Neural cell (in vitro differentiated cells): ENCODE measurements around the gene SP9.
A peak's percentile ranks its signal among the peaks of the same experiment; 100 is the strongest.

Source experiments
- POLR2AphosphoS5 ChIP-seq: IDR thresholded peaks from 2 replicates; pipeline ENCODE4 v1.6.1; 2012
- TF ChIP-seq, protein P1 (sequence below): fragments of 450-650 bp; IDR thresholded peaks from 2 replicates; pipeline ENCODE4 v1.5.1; 2014; ENCODE audit warnings: antibody characterized with exemption, mild to moderate bottlenecking, moderate library complexity; ENCODE audit not compliant: poor library complexity, severe bottlenecking

DNA sequence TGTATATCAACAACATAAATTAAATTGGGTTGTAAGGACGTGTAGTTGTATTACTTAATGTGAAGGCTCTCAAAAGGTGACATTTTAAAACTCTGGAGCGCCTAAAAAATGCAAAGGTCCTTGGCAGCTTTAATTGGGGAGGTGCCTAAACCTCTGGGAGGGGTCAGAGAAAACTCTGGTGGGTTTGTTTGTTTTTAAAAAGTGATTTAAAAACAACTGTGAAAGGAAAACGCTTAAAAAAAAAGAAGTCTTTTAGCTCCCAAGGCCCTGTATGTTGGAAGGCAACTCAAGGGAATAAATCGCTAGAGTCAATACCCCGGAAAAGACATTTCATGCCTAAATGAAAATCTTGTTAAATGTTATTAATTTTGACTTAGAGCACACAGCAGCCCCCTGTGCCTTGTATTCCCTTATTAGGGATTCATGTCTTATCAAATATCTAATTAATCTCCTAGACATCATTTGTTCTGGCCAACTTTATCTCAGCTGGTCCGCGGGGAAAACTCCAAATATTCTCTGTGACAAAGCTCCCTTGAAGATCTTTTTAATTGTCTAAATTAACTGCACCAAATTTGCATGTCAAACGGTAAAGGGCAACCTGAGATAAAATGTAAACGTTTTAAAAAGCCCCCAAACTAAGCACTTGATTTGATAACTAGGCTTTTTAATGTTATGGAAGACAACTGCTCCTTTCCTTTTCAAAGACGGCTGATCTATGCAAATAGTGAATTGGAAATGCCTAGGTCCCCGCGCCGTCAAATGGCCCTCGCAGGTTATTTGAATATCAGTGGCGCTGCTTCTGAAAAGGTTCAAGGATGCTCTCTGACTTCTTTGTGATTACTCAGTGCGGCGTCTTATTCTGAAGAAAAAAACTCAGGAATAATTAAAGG lies 4.2 kb downstream of the SP9 start:
- TF ChIP-seq, protein P1, sequence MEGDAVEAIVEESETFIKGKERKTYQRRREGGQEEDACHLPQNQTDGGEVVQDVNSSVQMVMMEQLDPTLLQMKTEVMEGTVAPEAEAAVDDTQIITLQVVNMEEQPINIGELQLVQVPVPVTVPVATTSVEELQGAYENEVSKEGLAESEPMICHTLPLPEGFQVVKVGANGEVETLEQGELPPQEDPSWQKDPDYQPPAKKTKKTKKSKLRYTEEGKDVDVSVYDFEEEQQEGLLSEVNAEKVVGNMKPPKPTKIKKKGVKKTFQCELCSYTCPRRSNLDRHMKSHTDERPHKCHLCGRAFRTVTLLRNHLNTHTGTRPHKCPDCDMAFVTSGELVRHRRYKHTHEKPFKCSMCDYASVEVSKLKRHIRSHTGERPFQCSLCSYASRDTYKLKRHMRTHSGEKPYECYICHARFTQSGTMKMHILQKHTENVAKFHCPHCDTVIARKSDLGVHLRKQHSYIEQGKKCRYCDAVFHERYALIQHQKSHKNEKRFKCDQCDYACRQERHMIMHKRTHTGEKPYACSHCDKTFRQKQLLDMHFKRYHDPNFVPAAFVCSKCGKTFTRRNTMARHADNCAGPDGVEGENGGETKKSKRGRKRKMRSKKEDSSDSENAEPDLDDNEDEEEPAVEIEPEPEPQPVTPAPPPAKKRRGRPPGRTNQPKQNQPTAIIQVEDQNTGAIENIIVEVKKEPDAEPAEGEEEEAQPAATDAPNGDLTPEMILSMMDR, result no peak
- peak; percentile 34 for TF ChIP-seq POLR2AphosphoS5
